ENCODE results near the gene TARS2.

TARS2 gene

DNA sequence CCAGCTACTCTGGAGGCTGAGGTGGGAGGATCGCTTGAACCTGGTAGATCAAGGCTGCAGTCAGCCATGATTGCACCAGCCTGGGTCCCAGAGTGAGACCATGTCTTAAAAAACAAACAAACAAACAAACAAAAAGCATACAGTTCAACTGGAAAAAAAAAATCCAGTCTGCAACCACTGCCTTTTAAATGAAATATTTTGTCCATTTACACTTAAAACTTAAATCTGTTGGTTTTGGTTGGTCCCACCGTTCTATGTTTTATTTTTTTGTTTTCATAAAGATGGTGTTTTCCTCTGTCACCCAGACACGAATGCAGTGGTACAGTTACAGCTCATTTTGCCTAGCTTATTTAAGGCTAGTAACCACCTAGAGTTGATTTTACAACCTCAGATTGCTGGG, 38.1 kb downstream of the TARS2 start:
- no peak for TF ChIP-seq CTCF (conservative IDR thresholded peaks at IDR 0.05; ENCODE audit: low read depth, low read length)
- no peak overlapping the region for H3K4me3 ChIP-seq (ENCODE audit: low read depth, low read length)

DNA sequence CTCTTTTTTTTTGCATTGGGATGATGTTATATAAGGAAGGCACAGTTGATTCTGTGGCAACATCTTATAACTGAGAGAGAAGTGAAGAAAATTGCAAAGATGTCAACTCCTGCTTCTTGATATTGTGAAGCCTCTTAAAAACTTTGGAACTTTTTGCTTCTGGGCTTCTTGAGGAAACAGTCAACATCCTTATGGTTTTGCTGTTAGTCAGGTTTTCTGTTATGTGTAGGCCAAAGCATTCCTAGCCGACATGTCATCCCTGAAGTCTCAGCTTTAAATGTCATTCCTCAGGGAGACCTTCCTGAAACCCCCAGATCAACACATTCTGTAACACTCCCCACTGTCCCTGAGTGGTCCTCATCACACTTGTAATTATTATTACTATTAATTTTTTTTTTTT, 41.0 kb downstream of the TARS2 start:
- no peak for DNase-seq (ENCODE audit: low read depth)
- H3K4me3 ChIP-seq (ENCODE audit: low read depth, low read length), result no peak overlapping the region
- no peak for TF ChIP-seq CTCF (conservative IDR thresholded peaks at IDR 0.05; ENCODE audit: low read depth, low read length)

More for the DNA sequence above, 38.1 kb downstream of the TARS2 start:
- DNase-seq (ENCODE audit: low read depth), result no peak

DNA sequence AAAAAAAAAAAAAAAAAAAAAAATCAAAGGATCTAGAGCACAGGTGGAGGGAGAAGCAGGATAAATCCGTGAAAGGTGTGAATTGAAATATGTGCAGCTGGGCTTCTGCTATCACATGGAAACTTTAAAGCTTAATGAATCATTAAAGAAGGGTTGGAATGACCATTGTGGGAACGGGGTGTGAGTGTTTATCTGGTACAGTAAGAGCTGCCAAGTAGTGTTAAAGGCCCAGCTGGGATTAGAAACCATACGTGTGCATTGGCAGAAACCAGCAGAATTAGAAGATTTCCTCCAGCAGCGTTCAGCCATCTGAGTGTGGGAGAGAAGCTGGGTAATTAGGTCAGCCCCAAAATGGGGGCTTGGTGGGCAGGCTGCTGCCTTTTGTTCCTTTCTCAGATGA, 41.8 kb downstream of the TARS2 start:
- H3K4me3 ChIP-seq (ENCODE audit: low read depth, low read length), result no peak overlapping the region
- no peak for TF ChIP-seq CTCF (conservative IDR thresholded peaks at IDR 0.05; ENCODE audit: low read depth, low read length)
- peak; percentile 72 for DNase-seq (ENCODE audit: low read depth)

DNA sequence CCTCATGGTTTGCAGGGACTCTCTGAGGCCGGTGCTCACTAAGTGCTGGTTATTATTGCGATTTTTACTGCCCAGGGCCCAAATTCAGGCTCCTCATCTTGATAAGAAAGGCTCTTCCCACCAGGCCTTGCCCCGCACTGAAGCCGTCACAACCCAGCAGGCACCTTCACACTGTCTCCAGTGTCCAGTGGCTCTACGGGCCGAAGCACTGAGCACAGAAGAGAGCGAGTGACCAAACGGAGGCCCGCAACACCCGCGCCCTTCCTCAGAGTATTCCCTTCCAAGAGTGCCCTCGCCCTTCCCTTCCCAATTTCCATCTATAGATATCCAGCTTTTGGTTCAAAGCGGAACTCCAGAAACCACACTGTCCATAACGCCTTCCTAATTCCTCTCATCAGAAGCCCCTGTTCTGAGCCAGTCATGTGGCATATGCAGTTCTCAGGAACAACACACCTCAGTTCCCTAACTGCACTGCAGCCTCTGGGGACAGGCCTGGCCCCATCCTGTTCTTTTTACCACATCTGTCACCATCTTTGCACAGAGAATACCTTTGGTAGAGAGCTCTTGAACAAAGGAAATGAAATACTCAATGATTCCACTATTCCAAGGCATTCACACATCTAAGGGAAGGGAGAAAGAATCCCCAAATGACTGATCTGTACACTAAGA, 43.4 kb downstream of the TARS2 start:
- TF ChIP-seq CTCF (conservative IDR thresholded peaks at IDR 0.05; ENCODE audit: low read depth, low read length), result no peak
- no peak for DNase-seq (ENCODE audit: low read depth)
- no peak overlapping the region for H3K4me3 ChIP-seq (ENCODE audit: low read depth, low read length)

DNA sequence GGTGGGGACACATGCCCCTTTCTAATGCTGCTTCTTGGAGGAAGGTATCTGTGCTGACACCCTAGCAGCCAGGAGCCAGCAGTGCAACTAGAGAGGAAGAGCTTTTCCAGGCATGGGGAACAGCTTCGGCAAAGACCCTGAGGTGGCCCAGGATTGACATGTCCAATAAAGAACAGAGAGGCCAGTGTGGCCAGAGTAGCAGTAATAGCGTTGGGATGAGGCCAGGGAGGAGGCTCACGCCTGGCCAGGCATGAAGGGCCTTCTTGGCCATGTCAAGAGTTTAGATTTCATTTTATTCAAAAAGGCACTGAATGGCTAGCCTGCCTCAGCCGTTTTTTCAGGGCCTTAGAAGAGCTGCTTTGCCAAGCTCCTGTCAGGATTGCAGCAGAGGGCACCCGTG, 45.6 kb downstream of the TARS2 start:
- no peak overlapping the region for H3K4me3 ChIP-seq (ENCODE audit: low read depth, low read length)

DNA sequence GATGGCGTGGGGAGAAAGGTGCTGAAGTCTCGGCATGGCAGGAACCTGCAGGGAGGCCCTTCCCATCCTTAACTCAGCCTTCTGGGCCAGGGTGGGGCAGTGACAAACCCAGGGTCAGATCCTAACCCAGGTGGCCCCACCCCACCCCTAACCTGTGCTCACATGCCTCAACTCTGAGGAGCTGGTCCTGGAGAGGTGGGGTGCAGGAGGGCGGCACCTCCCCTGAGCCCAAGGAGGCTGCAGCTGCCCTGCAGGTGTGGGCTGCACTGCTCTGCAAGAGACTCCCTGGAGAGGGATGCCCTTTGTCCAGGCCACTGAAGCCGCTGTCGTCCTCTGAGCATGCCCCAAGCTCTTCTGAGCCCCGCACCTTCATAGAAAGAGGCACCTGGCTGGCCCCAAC, 46.8 kb downstream of the TARS2 start:
- no peak overlapping the region for H3K4me3 ChIP-seq (ENCODE audit: low read depth, low read length)
- no peak for TF ChIP-seq CTCF (conservative IDR thresholded peaks at IDR 0.05; ENCODE audit: low read depth, low read length)
- DNase-seq (ENCODE audit: low read depth), result no peak

More for the DNA sequence above, 45.6 kb downstream of the TARS2 start:
- no peak for TF ChIP-seq CTCF (conservative IDR thresholded peaks at IDR 0.05; ENCODE audit: low read depth, low read length)
- DNase-seq (ENCODE audit: low read depth), result no peak
